PC-9 (cell line): ENCODE measurements around the gene JMJD8. TPM values are rescaled to one million over a fixed set of nuclear protein-coding genes. Genes with fewer than 3 reads are reported as not detected.

Experiments used
- BruUV-seq: library from RNA; stranded (reverse); fragments of 400-500 nt; replicated peaks from 2 replicates; lab custom pipeline; 2021; lab: Mats Ljungman, UMichigan
- CTCF ChIA-PET: fragments of 300-600 bp; sonication (Branson Sonifier 250); formaldehyde crosslinking; loops from one replicate; lab custom pipeline; 2022; ENCODE audit warnings: antibody characterized with exemption; lab: Charles Lee
- POLR2A ChIA-PET: fragments of 300-600 bp; sonication (Branson Sonifier 250); formaldehyde crosslinking; loops from one replicate; lab custom pipeline; 2022; ENCODE audit warnings: antibody characterized with exemption; ENCODE audit not compliant: unreplicated experiment; lab: Charles Lee
- DNase-seq, 2 experiments: peaks; one replicate each; pipeline versions ENCODE4 v3.0.0 to v3.0.0-alpha.2; 2015 to 2022; ENCODE audit warnings: mixed read lengths in 1 of 2
- H2AFZ ChIP-seq: fragments of 200-600 bp; sonication (generic); 2 replicates; pipeline ENCODE4 v1.8.1; 2017; ENCODE audit warnings: antibody characterized with exemption
- H3F3A ChIP-seq: fragments of 200-600 bp; sonication (generic); 2 replicates; pipeline ENCODE4 v1.8.1; 2017; ENCODE audit warnings: antibody characterized with exemption, mild to moderate bottlenecking, low read depth; ENCODE audit not compliant: insufficient read depth
- H3K27ac ChIP-seq: fragments of 200-600 bp; sonication (generic); 2 replicates; pipeline ENCODE4 v1.6.1; 2016; ENCODE audit warnings: mixed run types
- H3K27me3 ChIP-seq: fragments of 200-600 bp; sonication (generic); 2 replicates; pipeline ENCODE4 v1.6.1; 2016; ENCODE audit warnings: low read depth, mixed run types; ENCODE audit not compliant: insufficient read depth
- H3K36me3 ChIP-seq: fragments of 200-600 bp; sonication (generic); 2 replicates; pipeline ENCODE4 v1.6.1; 2016; ENCODE audit warnings: low read depth, mixed run types
- H3K4me1 ChIP-seq: fragments of 200-600 bp; sonication (generic); replicated peaks from 2 replicates; pipeline ENCODE4 v1.6.1; 2016; ENCODE audit warnings: mixed run types; ENCODE audit not compliant: insufficient read depth
- H3K4me2 ChIP-seq: fragments of 200-600 bp; sonication (generic); 2 replicates; pipeline ENCODE4 v1.6.1; 2017; ENCODE audit warnings: mixed run types
- H3K4me3 ChIP-seq: fragments of 200-600 bp; sonication (generic); 2 replicates; pipeline ENCODE4 v1.6.1; 2016; ENCODE audit warnings: mixed run types
- H3K79me2 ChIP-seq: fragments of 200-600 bp; sonication (generic); 2 replicates; pipeline ENCODE4 v1.6.1; 2017; ENCODE audit warnings: low read depth, mixed run types
- H3K9me2 ChIP-seq: fragments of 200-600 bp; sonication (generic); 2 replicates; pipeline ENCODE4 v1.8.1; 2017; ENCODE audit warnings: mild to moderate bottlenecking; ENCODE audit not compliant: insufficient read depth
- H3K9me3 ChIP-seq: fragments of 200-600 bp; sonication (generic); 2 replicates; pipeline ENCODE4 v1.8.1; 2016; ENCODE audit warnings: low read depth; ENCODE audit not compliant: insufficient read depth
- H4K20me1 ChIP-seq: fragments of 200-600 bp; sonication (generic); 2 replicates; pipeline ENCODE4 v1.8.1; 2017; ENCODE audit not compliant: insufficient read depth
- CTCF ChIP-seq: fragments of 200-600 bp; sonication (generic); conservative IDR thresholded peaks from 2 replicates; pipeline ENCODE4 v1.6.1; 2017; ENCODE audit warnings: mixed run types, antibody characterized with exemption, mild to moderate bottlenecking, moderate library complexity
- EZH2 ChIP-seq: fragments of 200-600 bp; sonication (generic); IDR thresholded peaks from 2 replicates; pipeline ENCODE4 v1.8.0; 2017; ENCODE audit warnings: antibody characterized with exemption, low read depth
- intact Hi-C: fragments of 100-400 bp; cut with micrococcal nuclease; formaldehyde crosslinking; loops from one replicate; pipeline ENCODE4 v1.10.0; 2022; ENCODE audit not compliant: unreplicated experiment
- total RNA-seq: library from RNA; stranded (reverse); gene quantifications from 2 replicates; pipeline ENCODE4 v1.2.3, GENCODE V29; 2021

The JMJD8 gene
- total RNA-seq, 1 experiment from 2014 or later: 57.4 TPM

- no TSS peak for BruUV-seq
- ChIA-PET CTCF (interaction anchor here (0.6 kb wide), 2 partner anchors 15 to 46 kb away, joined by 3 read pairs; no protein-coding TSS in a partner anchor), POLR2A (no interaction called here)
- Histone ChIP-seq H3K9me3 (no peaks in the 10 kb centered on the region), H4K20me1 (0 out of 2 replicates have a peak, but pooled peaks cover 4% of the 10 kb centered on the region), H3K36me3 (no peaks in the 10 kb centered on the region), H3K27me3 (peaks cover 76% of the 10 kb centered on the region), H3K9me2 (no peaks in the 10 kb centered on the region), H2AFZ (no peak overlapping the region), H3F3A (peaks cover 6% of the 10 kb centered on the region; the same call in 1 of the 2 replicates), H3K4me2 (peak overlapping the region; percentile 61), H3K4me3 (peak overlapping the region; percentile 49), H3K27ac (no peak overlapping the region), H3K79me2 (no peaks in the 10 kb centered on the region), H3K4me1 (no peaks in the 10 kb centered on the region; the same call in 1 of the 2 replicates)
- intact Hi-C loops: no loop called here
- TF ChIP-seq EZH2 (no peak), CTCF (no peak)
- no peak for DNase-seq
Observed at GRCh38 chr16:704552-705380, 20.6 kb upstream of the JMJD8 start.

GRCh38 chr16:704047-704446 is 19.9 kb upstream of the JMJD8 start:
- H4K20me1 ChIP-seq: 0 out of 2 replicates have a peak, but pooled peaks cover 4% of the 10 kb centered on the region
- CTCF ChIA-PET: no interaction called here
- no peak for TF ChIP-seq EZH2
- no peak for TF ChIP-seq CTCF
- POLR2A ChIA-PET: no interaction called here
- no peaks in the 10 kb centered on the region for H3K9me2 ChIP-seq
- H3K4me1 ChIP-seq: no peaks in the 10 kb centered on the region; the same call in 1 of the 2 replicates
- no peaks in the 10 kb centered on the region for H3K36me3 ChIP-seq
- H3K27me3 ChIP-seq: peaks cover 70% of the 10 kb centered on the region
- H3K4me3 ChIP-seq: no peak overlapping the region
- intact Hi-C loops: no loop called here
- no peak overlapping the region for H2AFZ ChIP-seq
- H3F3A ChIP-seq: peaks cover 6% of the 10 kb centered on the region; the same call in 1 of the 2 replicates
- no peaks in the 10 kb centered on the region for H3K79me2 ChIP-seq
- no peaks in the 10 kb centered on the region for H3K9me3 ChIP-seq
- peak overlapping the region; percentile 61 for H3K4me2 ChIP-seq
- BruUV-seq: no TSS peak
- no peak for DNase-seq
- H3K27ac ChIP-seq: no peak overlapping the region

GRCh38 chr16:703406-703805 is 19.3 kb upstream of the JMJD8 start:
- no peaks in the 10 kb centered on the region for H3K36me3 ChIP-seq
- no peak overlapping the region for H3K27ac ChIP-seq
- TF ChIP-seq EZH2: no peak
- peaks cover 64% of the 10 kb centered on the region for H3K27me3 ChIP-seq
- H4K20me1 ChIP-seq: 0 out of 2 replicates have a peak, but pooled peaks cover 4% of the 10 kb centered on the region
- no peaks in the 10 kb centered on the region for H3K9me3 ChIP-seq
- no peak overlapping the region for H2AFZ ChIP-seq
- no peak overlapping the region for H3K4me3 ChIP-seq
- intact Hi-C loops: no loop called here
- no peaks in the 10 kb centered on the region; the same call in 1 of the 2 replicates for H3K4me1 ChIP-seq
- DNase-seq: no peak
- BruUV-seq: no TSS peak
- ChIA-PET CTCF (no interaction called here), POLR2A (no interaction called here)
- H3K79me2 ChIP-seq: no peaks in the 10 kb centered on the region
- H3F3A ChIP-seq: peaks cover 6% of the 10 kb centered on the region; the same call in 1 of the 2 replicates
- no peaks in the 10 kb centered on the region for H3K9me2 ChIP-seq
- no peak overlapping the region for H3K4me2 ChIP-seq
